OCI-M1 (cell line): Measurements from ENCODE around the gene UBE2L3.
"Not testable (repeated sequence)": the region's sequence is repeated elsewhere in the genome, so short reads cannot be mapped to it uniquely, and the experiment has no call there.

ENCODE experiments used
- DNase-seq: peaks from one replicate; lab custom pipeline; 2025; lab: John Stamatoyannopoulos, UW

Gene UBE2L3

DNA sequence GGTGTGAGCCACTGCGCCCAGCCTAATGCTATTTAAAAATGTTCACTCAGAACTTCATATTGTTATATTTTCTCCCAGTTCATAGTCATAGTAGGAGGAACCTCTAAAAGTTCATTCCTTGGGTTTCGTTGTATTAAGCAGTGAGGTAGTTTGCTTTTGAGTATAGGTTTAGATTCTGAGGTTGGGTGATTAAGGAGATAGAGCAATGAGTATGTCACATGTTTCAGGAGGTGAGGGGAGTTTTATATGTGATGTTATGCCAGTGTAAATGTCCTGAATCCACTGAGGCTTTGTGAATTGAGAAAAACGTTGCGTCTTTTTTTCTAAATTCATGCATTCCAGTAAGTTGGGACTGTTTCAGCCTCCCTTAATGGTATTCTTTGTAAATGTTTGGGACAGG, 4.2 kb downstream of the UBE2L3 start:
- no peak for DNase-seq

DNA sequence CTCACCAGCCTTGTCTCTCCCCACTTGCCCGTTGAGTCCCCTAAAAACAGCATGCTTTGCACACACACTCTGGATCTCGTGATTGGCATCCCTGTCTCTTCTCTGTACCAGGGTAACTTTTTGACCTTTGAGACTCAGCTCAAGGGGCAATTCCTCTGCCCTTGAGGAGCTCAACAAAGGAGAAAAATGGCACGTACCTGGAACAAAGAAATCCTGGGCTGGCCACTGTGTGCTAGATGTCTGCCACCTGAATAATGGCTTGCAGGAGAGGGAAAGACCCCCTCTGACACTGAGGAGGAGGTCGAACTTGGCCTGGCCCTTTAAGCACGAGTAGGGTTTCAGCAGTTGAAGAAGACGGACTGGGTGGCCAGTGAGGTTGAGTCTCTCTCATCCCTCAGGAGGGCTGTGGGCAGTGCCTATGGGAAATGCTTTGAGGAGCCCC, 5.8 kb downstream of the UBE2L3 start:
- no peak for DNase-seq

DNA sequence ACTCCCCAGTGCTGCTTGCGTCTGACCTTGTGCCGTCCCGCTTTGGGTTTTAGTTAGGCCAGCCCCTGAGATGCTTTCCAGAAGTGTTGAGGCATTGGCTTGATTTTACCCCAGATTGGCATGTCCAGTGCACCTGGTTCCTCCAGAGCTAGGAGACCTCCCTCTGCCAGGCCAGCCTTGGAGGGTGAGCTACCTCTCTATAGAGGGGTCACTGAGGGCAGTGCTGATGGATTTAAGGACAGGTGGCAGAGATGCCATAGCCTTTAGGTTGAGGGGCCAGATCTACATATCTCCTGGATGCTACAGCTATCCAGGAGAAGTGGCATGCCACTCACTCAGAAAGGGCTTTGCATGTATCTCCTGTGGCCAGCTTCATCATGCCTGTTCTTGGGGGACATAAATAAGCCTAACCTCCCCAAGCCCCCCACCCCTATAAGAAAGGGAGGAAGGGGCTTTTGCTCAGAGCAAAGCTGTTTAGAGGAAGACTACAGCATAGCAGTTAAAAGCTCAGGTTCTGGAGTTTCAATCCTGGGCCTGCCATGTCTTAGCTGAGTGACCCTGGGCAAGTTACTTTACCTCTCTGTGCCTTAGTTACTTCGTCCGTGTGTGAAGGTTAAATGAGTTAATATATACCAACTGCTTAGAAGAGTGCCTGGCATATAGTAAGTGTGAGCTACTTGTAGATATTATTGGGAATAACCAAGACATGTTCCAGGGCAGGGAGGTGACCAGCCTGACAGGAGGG, 6.4 kb downstream of the UBE2L3 start:
- DNase-seq, result no peak

DNA sequence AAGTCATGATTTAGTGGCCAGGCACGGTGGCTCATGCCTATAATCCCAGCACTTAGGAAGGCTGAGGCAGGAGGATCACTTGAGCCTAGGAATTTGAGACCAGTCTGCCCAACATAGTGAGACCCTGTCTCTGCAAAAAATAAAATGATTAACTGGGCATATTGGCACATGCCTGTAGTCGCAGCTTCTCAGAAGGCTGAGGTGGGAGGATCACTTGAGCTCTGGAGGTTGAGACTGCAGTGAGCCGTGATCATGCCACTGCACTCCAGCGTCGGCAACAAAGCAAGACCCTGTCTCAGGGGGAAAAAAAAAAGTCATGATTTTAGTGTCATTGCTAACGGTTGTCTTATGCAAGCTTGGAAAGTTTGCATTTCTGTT, 11.9 kb downstream of the UBE2L3 start:
- no peak for DNase-seq

DNA sequence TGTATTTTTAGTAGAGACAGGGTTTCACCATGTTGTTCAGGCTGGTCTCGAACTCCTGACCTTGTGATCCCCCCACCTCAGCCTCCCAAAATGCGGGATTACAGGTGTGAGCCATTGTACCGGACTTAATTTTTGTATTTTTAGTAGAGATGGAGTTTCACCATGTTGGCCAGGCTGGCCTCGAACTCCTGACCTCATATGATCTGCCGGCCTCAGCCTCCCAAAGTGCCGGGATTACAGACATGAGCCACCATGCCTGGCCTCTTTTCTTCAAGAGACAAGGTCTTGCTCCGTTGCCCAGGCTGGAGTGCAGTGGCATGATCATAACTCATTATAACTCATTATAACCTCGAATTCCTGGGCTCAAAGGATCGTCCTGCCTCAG, 13.1 kb downstream of the UBE2L3 start:
- DNase-seq, result not testable (repeated sequence)

DNA sequence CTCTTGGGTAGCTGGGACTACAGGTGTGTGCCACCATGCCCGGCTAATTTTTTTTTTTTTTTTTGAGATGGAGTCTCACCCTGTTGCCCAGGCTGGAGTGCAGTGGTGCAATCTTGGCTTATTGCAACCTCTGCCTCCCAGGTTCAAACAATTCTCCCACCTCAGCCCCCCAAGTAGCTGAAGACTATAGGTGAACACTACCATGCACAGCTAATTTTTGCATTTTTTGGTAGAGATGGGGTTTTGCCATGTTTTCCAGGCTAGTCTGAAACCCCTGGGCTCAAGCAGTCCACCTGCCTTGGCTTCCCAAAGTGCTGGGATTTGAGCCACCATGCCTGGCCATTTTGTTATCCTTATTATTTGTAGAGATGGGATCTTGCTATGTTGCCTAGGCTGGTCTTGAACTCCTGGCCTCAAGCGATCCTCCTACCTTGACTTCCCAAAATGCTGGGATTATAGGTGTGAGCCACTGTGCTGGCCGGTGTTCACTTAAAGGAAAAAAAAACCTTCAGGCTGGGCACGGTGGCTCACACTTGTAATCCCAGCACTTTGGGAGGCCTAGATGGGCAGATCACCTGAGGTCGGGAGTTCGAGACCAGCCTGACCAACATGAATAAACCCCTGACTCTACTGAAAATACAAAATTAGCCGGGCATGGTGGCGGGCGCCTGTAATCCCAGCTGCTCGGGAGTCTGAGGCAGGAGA, 13.6 kb downstream of the UBE2L3 start:
- DNase-seq, result not testable (repeated sequence)

DNA sequence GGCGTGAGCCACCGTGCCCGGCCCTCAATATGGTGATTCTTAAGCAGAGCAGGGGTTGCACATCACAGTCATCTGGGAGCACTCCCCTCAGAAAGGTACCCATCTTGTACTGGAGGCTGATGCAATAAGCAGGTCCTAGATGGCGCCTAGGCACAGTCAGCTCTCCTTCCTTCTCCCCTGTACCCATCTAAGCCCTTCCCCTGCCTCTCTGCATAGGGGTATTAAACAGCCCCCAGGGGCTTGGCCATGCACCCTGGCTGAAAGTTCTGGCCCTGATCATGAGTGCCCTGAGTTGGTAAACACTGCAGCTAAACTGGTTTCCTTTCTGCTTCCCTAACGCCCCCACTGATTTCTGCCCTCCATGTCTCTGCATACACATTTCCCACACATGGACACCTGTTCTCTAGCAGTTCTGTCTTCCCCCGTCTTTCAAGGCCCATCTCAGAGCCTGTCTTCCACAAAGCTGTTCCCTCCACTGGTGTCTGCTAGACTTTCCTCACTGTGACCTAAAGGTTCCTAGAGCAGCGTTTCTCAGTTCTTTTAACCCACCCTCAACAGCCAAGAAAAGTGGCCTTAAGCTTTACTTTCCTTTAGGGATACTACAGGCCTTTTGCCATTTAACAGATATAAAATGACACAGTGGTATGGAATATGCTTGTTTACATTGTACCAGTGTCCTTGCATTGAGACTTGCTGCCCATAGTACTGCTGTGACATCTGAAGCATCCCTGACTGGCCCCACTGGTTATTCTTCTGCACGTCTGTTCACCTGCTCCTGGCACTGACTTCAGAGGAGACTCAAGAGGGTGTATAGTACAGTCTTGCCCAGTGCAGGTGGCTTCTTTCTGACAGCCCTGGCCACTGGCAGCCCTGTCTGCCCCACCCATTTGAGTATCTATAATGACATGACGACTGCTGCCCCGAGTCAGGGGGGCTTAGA, 15.6 kb downstream of the UBE2L3 start:
- no peak for DNase-seq

DNA sequence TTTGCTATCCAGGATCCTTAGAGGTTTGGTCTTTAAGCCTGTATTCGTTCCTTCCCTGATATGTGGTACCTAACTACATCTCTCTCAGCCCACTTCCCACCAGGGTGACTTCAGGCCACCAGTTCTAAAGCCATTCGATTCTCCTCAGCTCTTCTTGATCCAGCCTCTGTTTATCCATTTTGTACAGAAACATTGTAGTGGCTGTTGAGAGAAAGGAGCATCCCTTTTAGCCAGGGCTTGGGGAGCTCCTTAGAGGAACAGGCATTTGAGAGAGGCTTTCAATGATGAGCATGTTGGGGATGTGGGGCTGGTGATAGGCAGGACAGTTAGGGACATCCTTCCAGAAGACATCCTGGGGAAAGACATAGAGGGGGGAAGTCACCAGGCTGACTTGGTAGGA, 17.9 kb downstream of the UBE2L3 start:
- DNase-seq, result no peak

DNA sequence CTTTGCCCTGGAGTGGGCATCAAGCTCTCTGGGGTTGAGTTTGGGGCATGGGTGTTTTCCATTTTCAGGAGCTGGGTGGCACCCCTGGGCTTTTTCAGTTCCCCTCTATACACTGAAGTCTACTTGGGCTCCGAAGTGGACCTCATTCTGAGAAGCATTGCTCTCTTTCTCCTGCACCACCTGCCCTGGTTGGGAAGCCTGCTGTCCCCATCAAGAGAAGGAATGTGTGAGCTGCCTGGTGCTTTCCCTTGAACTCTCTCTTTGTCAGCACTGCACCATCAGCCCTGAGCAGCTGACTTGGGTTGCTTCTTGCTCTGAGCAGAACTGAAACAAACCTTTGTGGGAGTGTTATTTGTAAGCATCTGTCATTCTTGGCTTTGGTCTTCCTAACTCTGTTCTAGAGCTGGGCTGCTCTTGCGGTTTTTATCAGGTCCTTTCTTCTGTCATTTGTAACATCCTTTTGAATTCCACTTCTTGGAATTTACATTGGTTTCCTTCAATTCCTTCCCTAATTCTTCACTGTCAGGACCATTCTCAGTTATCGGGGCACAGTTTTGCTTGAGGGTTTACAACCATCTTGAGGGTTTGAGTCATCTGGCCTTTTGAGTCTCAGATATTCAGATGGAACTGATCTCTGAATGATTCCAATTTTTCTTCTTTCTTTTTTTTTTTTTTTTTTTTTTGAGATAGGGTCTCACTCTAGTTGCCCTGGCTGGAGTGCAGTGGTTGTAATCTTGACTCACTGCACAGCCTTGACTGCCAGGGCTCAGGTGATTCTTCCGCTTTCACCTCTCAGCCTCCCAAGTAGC, 20.5 kb downstream of the UBE2L3 start:
- peak; percentile 95 for DNase-seq

DNA sequence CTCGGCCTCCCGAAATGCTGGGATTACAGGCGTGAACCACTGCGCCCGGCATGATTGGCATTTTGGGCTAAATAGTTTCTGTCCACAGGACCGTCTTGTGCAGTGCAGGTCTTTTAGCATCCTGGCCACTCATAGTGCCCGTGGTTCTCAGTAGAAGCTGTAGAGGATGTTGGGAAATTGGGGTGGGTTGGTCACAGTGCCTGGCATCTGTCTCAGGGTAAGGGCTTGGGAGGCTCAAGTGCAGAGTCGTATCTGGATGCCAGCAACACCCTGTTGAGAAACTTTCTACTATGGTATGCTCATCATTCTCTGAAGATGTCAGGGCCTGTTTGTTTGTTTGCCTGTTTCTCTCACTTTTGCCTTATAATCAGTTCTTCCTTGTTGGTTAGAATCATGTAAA, 21.9 kb downstream of the UBE2L3 start:
- no peak for DNase-seq

DNA sequence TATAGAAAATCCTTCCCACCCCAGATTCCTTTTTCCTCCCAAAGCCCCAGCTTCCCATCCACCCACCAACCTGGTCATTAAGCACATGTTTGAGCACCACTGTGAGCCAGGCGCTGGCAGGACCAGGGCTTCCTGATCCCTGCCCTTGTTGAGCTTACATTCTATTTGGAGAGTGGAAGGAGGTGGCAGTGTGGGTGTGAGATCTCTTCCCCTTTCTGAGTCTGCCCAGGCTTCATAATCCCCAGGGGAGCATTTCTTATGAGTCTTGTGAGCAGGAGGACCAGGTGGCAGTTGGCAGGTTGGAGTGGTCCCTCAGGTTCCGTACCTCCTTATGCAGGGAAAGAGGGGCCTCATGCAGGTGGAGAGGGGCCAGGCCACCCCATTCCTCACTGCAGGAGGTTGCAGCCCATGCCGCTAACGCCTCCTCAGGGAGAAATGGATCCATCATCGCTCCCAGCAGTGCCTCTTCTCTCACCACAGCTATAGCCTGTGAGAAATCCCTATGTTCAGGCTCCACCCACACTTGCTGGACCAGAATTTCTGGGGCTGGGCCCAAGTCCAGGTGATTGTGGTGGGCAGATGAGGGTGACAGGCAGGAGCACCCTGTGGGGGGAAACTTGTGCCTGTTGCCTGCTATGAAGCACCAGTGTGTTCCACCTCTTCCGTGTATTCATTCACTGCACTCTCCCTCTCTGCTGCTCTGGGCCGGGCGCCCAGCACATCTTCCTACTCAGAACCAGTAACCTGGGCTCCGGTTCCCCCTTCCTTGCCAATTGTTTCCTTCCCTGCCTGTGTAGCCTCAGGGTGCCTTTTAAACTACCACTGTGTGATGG, 23.5 kb downstream of the UBE2L3 start:
- DNase-seq, result no peak

DNA sequence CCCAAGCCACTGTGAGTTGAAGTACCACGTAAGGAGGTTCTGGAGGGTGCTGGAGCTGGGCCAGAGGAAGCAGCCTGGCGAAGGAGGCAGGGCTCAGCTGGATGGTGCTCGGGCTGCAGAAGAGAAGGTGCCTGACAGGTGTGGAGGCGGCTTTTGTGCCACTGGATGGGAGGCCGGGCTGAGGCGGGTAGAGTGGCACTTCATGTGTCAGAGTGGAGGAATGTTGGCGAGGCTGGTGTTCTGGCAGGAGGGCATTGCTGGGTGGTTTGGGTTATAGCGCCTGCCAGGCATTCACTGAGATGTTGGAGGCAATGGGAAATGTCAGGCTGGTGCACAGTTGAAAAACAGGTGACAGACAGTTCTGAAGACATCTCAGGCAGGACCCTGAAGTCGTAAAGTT, 24.2 kb downstream of the UBE2L3 start:
- DNase-seq, result no peak

DNA sequence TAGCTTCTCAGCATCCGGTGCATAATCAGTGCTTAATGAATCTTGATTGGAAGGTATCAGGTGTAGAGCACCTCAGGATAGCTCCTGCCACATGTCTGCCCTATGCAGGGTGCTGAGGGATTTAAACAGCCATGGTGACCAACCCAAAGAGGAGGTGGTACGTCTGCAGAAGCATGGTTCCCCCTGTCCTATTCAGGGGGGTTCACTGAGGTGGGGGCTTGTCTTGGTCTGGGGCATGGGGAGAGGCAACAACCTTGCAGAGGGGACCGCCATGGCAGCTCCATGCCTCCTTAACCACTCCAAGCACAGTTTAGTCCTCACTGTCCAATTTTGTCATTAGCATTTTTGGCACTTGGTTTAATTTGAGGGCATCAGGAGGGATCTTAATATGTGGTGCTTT, 24.9 kb downstream of the UBE2L3 start:
- no peak for DNase-seq

DNA sequence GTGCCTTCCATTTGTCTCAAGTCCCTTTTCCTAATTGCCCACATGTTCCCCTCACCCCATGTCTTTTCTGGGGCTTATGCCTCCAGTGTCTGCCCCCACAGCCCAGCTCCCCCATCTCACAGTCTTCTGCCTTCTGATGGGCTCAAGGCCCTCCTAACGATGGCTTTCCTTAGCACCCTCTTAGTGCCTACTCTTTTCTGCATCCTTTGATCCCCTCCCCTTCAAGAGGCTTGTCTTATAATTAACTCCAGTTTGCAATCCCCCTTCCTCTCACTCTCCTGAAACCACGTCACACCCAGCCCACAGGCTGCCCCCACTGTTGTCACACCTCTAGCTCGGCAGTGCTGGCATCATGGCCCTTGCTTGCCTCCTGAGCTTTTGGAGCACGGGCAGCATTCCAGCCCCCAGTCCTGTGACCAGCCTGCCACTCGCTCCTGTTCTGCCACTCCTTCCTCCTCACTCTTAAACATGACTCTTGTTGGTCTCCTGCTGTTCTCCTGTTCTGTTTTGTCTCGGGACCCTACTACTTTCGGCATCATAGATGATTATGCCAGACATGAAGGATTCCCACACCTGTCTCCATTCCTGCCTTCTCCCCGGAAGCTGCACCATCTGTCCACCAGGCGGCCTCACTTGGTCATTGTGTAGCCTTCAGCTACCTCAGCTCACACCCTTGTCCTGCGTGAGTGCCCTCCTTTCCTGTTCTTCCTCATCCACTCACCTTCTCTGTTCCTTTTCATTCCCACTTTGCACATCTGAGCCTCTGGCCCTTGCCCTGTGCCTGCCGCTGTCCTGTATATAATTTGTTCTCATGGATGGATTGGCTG, 26.1 kb downstream of the UBE2L3 start:
- DNase-seq, result no peak

DNA sequence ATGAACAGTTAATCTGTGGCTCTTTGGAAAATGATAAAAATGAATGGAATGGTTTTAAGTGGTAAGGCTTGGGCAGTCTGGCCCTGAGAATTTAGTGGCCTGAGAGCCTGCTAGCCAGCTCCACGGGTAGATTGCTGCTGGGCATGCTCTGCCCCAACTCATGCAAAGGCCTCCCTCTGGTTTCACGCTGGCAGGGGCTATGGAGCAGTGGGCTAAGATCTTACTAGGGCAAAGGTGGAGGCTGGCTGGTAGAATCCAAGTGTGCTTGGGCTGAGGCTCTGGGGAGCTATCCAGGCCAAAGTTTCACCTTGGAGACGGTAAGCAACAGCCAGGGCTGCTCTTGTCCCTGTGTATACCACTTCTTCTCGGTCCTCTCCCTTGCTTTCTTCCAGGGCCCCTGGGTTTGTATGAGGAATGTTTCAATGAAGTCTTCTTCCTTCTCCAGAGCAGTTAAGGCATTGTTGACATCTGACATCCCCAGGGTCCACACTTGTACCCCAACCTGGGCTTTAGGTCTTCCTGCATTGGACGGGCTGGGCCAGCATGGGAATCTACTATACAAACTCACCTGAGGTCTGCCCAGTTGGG, 27.4 kb downstream of the UBE2L3 start:
- no peak for DNase-seq

DNA sequence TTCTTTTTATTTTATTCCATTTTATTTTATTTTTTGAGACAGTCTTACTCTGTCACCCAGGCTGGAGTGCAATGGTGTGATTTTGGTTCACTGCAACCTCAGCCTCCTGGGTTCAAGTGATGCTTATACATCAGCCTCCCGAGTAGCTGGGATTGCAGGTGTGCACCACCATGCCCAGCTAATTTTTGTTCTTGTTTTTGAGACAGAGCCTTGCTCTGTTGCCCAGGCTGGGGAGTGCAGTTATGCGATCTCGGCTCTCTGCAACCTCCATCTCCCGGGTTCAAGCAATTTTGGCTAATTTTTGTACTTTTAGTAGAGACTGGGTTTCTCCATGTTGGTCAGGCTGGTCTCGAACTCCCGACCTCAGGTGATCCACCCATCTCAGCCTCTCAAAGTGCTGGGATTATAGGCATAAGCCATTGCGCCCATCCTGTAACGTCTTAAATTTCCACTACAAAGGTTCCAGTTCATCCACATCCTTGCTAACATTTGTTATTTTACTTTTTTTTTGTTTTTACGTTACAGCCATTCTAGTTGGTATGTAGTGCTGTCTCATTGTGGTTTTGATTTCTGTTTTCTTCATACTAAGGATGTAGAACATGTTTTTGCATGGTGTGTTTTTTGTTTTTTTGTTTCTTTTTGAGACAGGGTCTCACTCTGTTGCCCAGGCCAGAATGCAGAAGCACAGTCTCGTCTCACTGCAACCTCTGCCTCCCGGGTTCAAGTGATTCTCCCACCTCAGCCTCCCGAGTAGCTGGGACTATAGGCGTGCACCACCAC, 29.0 kb downstream of the UBE2L3 start:
- DNase-seq, result not testable (repeated sequence)

DNA sequence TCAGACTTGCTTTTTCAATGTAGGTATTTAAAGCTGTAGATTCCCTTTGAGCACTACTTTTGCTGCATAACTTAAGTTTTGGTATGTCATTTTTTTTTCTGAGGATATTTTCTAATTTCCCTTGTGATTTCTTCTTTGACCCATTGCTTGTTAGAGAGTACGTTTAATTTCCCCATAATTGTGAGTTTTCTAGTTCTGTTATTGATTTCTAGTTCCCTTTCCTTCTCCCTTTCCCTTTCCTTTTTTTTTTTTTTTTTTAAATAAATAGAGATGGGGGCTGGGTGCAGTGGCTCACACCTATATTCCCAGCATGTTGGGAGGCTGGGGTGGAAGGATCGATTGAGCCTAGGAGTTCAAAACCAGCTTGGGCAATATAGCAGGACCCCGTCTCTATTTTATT, 30.8 kb downstream of the UBE2L3 start:
- DNase-seq, result no peak

DNA sequence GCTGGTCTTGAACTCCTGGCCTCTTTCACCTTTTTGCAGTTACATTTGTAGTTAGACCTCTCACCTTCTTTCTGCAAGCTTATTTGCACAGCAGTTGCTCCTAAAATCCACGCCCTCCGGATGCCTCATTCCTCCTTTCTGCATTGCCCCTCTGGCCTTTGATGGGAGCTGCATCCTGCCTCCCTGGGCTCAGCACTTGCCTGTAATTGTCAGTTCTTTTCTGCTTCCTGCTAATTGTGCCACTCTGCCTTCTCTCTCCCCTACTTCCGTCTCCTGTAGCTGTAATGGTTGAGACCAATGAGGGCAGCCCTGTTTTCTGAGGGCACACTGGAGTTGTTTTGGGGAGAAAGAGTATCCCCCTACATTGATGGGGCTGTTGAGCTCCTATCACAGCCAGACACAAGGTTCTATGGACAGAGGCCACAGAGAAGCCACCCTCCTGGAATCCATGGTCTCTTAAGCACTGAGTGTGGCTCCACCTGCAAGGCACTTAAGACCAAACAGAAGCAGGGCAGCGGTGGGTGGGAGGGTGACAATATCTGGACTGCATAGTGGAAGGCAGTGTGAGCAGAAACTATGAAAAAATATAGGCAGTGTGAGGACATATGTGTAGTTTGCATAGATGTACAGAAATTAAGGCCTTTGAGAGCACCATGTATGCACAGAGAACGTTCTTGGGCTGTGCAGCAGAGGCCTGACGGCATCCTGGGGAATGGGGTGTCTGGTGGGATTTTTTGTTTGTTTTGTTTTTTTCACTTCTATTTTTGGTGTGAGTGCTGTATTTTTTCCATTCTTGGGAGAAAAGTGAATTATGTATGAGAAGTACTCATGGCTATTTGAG, 31.8 kb downstream of the UBE2L3 start:
- DNase-seq, result no peak
